Measurements from ENCODE around the gene OR51B6.

DNA sequence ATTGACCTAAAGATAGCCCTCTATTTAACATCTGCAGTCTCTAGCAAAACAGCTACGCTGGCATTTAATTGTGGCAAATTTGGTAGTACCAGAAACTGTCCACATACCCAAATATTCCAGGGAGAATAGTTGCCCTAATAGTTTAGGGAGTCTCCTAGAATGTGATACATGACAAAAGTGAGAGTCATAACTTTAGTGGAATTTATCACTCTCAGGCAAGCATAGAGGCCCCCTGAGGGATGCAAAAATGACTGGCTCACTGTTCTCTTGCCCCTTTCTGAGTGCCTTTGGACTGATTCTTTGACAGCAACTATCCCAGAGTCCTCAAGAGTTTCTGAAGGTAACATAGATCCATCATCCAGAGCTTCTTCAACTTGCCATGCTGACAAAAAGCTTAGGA, 47.3 kb upstream of the OR51B6 start:
- TF ChIP-seq, protein P1, sequence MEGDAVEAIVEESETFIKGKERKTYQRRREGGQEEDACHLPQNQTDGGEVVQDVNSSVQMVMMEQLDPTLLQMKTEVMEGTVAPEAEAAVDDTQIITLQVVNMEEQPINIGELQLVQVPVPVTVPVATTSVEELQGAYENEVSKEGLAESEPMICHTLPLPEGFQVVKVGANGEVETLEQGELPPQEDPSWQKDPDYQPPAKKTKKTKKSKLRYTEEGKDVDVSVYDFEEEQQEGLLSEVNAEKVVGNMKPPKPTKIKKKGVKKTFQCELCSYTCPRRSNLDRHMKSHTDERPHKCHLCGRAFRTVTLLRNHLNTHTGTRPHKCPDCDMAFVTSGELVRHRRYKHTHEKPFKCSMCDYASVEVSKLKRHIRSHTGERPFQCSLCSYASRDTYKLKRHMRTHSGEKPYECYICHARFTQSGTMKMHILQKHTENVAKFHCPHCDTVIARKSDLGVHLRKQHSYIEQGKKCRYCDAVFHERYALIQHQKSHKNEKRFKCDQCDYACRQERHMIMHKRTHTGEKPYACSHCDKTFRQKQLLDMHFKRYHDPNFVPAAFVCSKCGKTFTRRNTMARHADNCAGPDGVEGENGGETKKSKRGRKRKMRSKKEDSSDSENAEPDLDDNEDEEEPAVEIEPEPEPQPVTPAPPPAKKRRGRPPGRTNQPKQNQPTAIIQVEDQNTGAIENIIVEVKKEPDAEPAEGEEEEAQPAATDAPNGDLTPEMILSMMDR (IDR thresholded peaks at IDR 0.05) = no peak
- no peak for TF ChIP-seq POLR2A (IDR thresholded peaks at IDR 0.05)
